Subcutaneous adipose tissue (tissue), 4 donors: ENCODE data around the gene ENTPD5. TPM values are rescaled to one million over a fixed set of nuclear protein-coding genes. Genes with fewer than 3 reads are reported as not detected.

ENCODE experiments used
- CTCF ChIP-seq: fragments of 450-650 bp; IDR thresholded peaks from one replicate; pipeline ENCODE4 v1.5.1; 2016; ENCODE audit warnings: low read depth, mild to moderate bottlenecking, control low read depth, antibody characterized with exemption, moderate library complexity
- total RNA-seq, 4 donors: library from RNA; depleted of rRNA; stranded (reverse); fragments of >200 nt; gene quantifications; one replicate each; pipeline ENCODE4 v1.1.0, GENCODE V29; 2016

The ENTPD5 gene
- total RNA-seq, 4 donors from 2014 or later, result 10.0 to 14.9 (median 12.4) TPM

DNA sequence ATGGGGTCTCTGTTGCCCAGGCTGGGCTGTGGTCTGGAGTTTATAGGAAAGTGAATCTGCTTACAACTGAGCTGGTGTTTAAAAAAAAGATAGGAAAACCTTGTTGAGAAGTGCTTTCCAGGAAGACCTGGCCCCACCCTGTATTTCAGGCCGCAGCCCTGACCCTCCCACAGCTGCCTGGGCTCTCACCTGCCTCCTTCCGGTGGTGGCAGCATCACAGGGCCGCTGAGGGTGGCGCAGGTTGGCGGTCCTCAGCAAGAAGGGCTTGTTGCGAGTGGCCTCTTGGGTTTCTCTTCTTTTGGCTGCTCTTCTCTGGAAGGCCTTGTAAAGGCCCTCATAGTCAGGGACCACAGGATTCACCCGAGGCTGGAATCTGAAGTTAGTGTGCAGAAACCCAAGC lies 76.9 kb downstream of the ENTPD5 start:
- no peak for TF ChIP-seq CTCF

DNA sequence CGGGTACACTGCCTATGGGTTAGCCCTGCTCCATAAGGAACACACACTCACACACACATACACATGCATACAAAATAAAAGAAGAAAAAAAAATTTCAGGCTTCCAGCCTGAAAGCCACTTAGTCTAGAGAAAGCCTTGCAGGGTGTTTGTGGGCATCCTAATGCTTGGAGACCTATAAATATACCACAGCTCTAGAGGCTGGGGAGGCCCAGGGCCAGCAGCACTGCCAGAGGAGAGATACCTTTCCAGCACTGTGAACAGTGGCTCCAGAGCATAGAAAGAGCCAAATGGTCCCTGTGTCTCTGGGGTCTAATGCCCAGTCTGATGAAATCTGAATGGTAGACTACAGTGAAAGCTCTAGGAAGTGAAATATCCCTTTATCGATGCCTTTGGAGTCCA lies 82.1 kb downstream of the ENTPD5 start:
- TF ChIP-seq CTCF, result no peak

DNA sequence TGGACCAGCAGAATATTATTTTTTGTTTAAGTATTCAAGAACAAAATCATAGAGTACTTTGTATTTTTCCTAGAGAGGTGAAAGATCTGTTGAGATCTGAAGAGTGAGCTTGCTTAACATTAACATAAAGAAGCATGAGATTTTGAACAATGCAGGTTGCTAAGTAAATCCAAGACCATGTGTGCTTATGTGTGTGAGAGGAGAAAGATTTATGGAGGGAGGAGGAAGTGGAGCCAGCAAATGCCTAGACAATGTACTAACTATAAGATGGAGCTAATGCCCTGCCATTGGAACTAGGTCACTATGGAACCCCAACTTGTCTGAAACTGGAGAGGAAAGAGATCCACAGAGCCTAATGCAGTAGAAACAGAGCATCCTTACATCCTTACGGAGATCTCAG lies 82.5 kb downstream of the ENTPD5 start:
- TF ChIP-seq CTCF, result no peak

GRCh38 chr14:73935666-73936065 lies 83.4 kb downstream of the ENTPD5 start:
- no peak for TF ChIP-seq CTCF

GRCh38 chr14:73924337-73924736 lies 94.8 kb downstream of the ENTPD5 start:
- TF ChIP-seq CTCF, result no peak

DNA sequence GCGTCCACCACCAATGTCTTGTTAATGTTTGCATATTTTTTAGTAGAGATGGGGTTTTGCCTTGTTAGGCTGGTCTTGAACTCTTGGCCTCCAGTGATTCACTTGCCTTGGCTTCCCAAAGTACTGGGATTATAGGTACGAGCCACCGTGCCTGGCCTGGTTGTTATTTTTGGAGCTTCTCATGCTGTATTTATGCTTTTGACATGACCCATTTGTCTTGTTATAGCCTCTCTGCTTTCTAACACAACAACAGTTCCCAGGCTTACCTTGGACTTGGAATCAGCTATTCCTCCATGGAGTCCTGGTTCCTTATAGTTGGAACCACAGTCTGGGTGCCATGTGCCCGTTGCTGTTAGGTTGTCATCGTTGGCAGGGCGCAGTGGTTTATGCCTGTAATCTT lies 102.8 kb downstream of the ENTPD5 start:
- no peak for TF ChIP-seq CTCF

DNA sequence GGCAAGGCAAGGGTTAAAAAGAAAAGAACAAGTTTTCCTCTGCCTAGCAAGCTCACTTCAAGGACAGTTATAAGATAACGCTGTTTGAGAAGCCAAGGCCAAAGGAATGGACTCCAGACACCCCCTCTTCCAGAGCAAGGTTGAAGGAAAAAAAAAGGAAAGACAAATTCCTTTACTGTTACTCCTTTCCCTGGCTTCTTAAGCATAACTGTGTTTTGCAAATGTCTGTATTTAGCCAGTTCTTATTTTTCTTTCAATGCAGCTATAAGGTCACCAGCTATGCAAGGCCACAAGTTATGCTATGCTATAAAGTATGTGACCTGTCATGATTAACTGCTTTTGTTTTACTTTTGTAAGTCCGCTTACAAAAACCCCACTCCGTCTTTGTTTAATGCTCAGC lies 105.8 kb downstream of the ENTPD5 start:
- no peak for TF ChIP-seq CTCF
